ENCODE data around the gene ELANE. TPM values are rescaled to one million over a fixed set of nuclear protein-coding genes. Genes with fewer than 3 reads are reported as not detected.

Gene ELANE
- total RNA-seq, 3 donors from 2014 or later: 0.43 to 1.2 (median 0.77) TPM

- ATAC-seq (no peak), DNase-seq (no peak)
- H3K36me3 ChIP-seq (ENCODE audit: low read depth): no peaks in the 10 kb centered on the region
- H3K4me1 ChIP-seq (ENCODE audit: low read depth): no peaks in the 10 kb centered on the region
- intact Hi-C loops (cut with DNase I, micrococcal nuclease): no loop called here
- H3K9me3 ChIP-seq: no peaks in the 10 kb centered on the region
- TF ChIP-seq CTCF (IDR thresholded peaks at IDR 0.05): no peak
- H3K4me3 ChIP-seq: no peak overlapping the region
Observed at GRCh38 chr19:827314-827709, 24.8 kb upstream of the ELANE start.

GRCh38 chr19:827710-828321 is 24.3 kb upstream of the ELANE start, which contains the start of gene AZU1:
TSS of gene AZU1 (plus strand) at chr19:827837. CDS start at chr19:827847, 10 bp downstream.
- DNase-seq: peak in 2 of 3 donors; percentile 44 to 61
- intact Hi-C loops (cut with DNase I, micrococcal nuclease): no loop called here
- Histone ChIP-seq H3K4me1 (ENCODE audit: low read depth) (no peaks in the 10 kb centered on the region), H3K9me3 (no peaks in the 10 kb centered on the region), H3K4me3 (no peak within 1 kb of the TSS), H3K36me3 (ENCODE audit: low read depth) (no peaks in the 10 kb centered on the region)
- no peak for TF ChIP-seq CTCF (IDR thresholded peaks at IDR 0.05)
- ATAC-seq: peak; percentile 86

- DNase-seq (no peak), ATAC-seq (no peak)
- Histone ChIP-seq H3K9me3 (no peaks in the 10 kb centered on the region), H3K4me3 (no peak overlapping the region), H3K36me3 (ENCODE audit: low read depth) (no peaks in the 10 kb centered on the region), H3K4me1 (ENCODE audit: low read depth) (no peaks in the 10 kb centered on the region)
- TF ChIP-seq CTCF (IDR thresholded peaks at IDR 0.05): no peak
- intact Hi-C loops (cut with DNase I, micrococcal nuclease): no loop called here
Observed at GRCh38 chr19:829129-829758, 22.9 kb upstream of the ELANE start.

GRCh38 chr19:831407-832369 is 20.4 kb upstream of the ELANE start:
- Histone ChIP-seq H3K9me3 (no peaks in the 10 kb centered on the region), H3K4me3 (no peak overlapping the region), H3K4me1 (ENCODE audit: low read depth) (no peaks in the 10 kb centered on the region), H3K36me3 (ENCODE audit: low read depth) (no peaks in the 10 kb centered on the region)
- intact Hi-C loops (cut with DNase I, micrococcal nuclease): no loop called here
- ATAC-seq (no peak), DNase-seq (no peak)
- TF ChIP-seq CTCF (IDR thresholded peaks at IDR 0.05): no peak

GRCh38 chr19:834216-834615 is 17.9 kb upstream of the ELANE start:
- DNase-seq: no peak
- no peaks in the 10 kb centered on the region for H3K4me1 ChIP-seq (ENCODE audit: low read depth)
- no peaks in the 10 kb centered on the region for H3K36me3 ChIP-seq (ENCODE audit: low read depth)
- no peak overlapping the region for H3K4me3 ChIP-seq
- intact Hi-C loops (cut with DNase I, micrococcal nuclease): no loop called here
- H3K9me3 ChIP-seq: no peaks in the 10 kb centered on the region
- ATAC-seq: no peak
- TF ChIP-seq CTCF (IDR thresholded peaks at IDR 0.05): no peak

Measured in mucosa of descending colon (tissue), 3 donors.